SH-SY5Y (cell line): ENCODE measurements around the gene WDFY4.

ENCODE experiments used
- GATA2 ChIP-seq: IDR thresholded peaks from 2 replicates; pipeline ENCODE4 v1.6.1; 2011; ENCODE audit warnings: mild to moderate bottlenecking, low read depth, low read length
- GATA3 ChIP-seq: IDR thresholded peaks from 2 replicates; pipeline ENCODE4 v1.6.1; 2011; ENCODE audit warnings: low read depth, mild to moderate bottlenecking, low read length, moderate library complexity

WDFY4 gene

GRCh38 chr10:48692748-48693147 is 8.1 kb downstream of the WDFY4 start:
- TF ChIP-seq GATA2: no peak
- TF ChIP-seq GATA3: no peak

DNA sequence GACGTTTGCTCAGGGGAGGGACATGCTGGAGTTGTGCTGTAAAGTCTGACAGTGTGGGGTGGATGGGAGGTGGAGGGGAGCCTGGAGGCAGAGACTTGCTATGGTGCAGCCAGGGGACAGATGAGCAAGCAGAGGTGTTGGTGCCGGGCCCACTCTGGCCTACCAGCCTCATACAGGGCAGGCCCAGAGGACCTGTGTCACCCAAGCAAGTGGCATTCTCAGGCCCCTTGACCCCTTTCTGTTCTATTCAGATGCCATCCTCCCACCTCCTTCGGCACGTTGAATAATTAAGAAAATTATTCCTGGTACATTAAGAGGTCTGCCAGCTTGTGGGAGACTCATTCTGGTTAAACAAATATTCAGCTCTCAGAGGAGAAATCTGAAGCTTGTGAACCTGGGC is 8.5 kb downstream of the WDFY4 start:
- no peak for TF ChIP-seq GATA3
- no peak for TF ChIP-seq GATA2

DNA sequence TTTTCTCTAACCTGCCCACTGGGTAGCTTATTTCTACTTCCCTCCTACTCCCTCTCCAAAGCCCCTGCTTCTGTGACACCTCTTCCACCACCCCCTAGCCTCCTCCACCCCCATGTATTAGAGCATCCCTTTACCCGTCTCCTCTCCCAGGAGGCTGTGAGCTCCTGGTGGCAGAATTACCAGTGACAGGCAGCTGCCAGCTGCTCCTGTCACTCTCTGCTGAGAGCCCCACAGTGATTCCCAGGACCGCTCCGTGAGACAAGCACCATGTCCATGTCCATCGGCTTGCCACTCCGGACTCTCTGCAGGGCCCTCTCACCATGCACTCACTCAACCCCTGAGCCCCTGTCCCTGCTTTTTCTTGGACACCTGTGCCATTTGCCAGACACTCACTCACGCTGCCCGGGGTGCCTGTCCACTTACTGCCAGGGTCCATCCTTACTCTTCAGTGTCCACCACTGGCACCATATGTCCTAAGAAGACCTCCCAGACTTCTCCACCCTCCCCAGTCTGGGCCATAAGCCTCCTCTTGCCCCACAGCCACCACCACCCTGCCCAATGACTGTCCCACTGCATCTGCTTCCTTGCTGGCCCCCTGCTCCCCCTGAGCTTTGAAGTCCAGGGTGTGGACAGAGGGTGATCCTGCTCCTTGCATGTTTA is 9.8 kb downstream of the WDFY4 start:
- no peak for TF ChIP-seq GATA3
- TF ChIP-seq GATA2: no peak

GRCh38 chr10:48695636-48696534 is 11.2 kb downstream of the WDFY4 start:
- TF ChIP-seq GATA2 (no peak), GATA3 (no peak)

- TF ChIP-seq GATA3: no peak
- no peak for TF ChIP-seq GATA2
These were observed 11.8 kb downstream of the WDFY4 start for GRCh38 chr10:48696535-48696873.

GRCh38 chr10:48697091-48697490 is 12.4 kb downstream of the WDFY4 start:
- TF ChIP-seq GATA2: no peak
- no peak for TF ChIP-seq GATA3

GRCh38 chr10:48697821-48698764 is 13.4 kb downstream of the WDFY4 start:
- TF ChIP-seq GATA3 (no peak), GATA2 (no peak)

GRCh38 chr10:48699011-48699627 is 14.4 kb downstream of the WDFY4 start:
- no peak for TF ChIP-seq GATA2
- no peak for TF ChIP-seq GATA3

DNA sequence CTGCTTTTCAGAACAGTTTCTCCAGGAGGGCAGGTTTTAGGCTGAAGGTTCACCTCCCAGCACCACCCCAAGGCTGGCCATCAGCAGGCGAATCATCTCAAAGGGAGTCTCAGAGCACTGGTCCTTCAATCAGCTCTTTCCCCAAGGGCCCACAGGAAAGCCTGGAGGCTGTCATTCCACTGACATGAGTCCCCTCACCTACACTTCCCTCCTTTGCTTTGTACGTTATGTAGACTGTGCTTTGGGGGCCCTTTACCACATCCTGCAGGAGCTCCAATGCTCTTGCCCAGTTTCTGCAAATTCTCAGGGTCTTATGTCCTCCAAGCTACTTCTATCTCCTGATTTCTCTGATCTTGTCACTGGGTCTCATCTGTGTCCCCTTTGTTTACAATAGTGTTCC is 15.4 kb downstream of the WDFY4 start:
- TF ChIP-seq GATA3: no peak
- no peak for TF ChIP-seq GATA2

DNA sequence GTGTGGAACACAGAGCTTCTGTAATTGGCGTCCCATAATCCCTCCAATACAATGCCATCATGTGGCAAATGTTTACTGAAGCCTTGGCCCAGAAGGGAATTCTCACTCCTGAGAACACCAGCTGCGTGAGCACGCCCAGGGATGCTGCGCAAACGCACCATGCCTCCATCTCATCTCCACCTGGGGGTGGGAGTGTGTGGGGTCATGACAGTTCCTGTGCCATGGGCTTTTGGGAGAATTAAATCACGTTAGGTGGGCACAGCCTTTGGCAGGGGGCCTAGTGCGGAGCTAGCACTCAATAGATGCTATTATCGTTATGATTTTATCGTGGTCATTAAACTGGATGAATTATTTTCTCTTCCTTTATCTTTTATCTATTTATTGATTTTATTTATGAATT is 15.8 kb downstream of the WDFY4 start:
- TF ChIP-seq GATA2: no peak
- no peak for TF ChIP-seq GATA3

DNA sequence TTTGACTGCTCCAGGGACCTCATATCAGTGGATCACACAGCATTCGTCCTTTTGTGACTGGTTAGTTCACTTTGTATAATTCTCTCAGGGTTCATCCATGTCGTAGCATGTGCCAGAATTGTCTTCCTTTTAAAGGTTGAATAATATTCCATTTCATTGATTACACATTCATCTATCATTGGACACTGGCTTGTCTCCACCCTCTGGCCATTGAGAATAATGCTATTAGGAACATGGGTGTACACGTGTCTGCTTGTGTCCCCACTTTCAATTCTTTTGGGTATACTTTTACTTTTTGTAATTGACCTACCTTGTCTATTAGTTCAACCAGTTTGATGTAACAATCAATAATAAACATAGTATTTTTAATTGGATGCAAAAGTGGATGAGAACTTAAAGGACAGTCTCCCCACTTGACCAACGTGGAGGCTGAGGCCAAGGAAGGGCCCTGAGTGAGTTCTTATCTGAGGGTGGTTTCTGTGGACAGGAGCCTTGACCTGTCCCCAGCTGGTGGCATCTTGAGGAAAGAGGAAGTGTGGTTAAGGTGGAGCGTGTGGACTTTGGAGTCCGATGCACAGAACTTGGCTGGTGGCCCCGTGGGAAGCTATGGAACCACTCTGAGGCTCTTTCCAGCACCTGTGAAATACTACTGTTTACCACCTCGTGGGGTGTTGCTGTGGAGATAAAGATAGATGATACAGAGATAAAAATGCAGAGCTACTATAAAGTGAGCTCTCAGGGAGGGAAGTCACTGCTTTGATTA is 16.6 kb downstream of the WDFY4 start:
- TF ChIP-seq GATA3 (no peak), GATA2 (no peak)

DNA sequence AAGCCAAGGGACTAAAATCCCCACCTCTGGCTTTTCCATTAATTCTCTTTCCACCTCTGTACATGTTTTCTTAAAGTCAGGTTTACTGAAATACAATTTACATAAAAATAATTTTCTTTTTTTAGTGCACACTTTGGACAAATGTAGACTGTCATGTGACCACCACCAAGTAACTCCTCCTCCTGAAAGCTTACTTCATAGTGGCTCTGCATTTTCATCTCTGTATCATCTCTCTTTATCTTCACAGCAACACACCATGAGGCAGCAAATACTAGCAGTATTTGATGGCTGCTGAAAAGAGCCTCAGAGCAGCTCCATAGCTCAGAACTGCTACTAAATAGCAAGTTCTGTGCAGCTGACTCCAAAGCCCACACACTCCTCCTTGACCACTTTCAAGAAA is 17.3 kb downstream of the WDFY4 start:
- TF ChIP-seq GATA2 (no peak), GATA3 (no peak)

DNA sequence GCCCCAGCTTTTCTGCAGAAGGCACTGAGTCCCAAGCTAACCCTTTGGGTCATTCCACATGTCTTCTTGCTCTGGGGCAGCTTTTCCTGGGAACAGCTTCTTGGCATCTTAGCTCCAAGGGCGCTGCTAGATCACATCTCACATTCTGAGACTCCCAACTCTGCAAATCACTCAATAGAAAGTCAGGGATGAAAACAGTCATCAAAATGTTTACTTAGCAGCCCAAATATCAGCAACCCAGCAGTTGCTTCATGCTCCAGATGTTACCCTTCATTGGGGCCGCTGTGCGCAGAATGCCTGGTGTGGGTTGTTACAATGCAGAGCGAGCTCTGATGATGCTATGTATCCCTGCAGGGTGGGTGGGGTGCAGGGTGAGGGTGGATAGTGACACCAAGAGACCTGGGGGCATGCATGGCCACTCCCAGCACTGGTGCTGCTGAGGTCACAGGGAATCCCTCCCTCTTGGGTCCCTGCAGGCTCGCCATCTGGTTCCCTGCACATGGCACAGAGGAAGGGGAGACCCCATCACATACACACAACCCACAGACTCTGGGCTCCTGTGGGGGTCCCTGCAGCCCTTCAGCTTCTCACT is 19.0 kb downstream of the WDFY4 start:
- TF ChIP-seq GATA2 (no peak), GATA3 (no peak)
